Parathyroid adenoma (tissue), 2 donors: ENCODE results near the gene USP11.

Source experiments
- H2AFZ ChIP-seq: fragments of 300-600 bp; sonication (generic); one replicate; pipeline ENCODE4 v1.7.0; 2017; ENCODE audit warnings: antibody characterized with exemption, mild to moderate bottlenecking
- H3K27ac ChIP-seq: fragments of 300-600 bp; sonication (generic); one replicate; pipeline ENCODE4 v1.7.0; 2017
- H3K27me3 ChIP-seq: fragments of 300-600 bp; sonication (generic); one replicate; pipeline ENCODE4 v1.7.0; 2017; ENCODE audit warnings: low read length; ENCODE audit not compliant: control insufficient read depth, insufficient read depth
- H3K36me3 ChIP-seq: fragments of 300-600 bp; sonication (generic); one replicate; pipeline ENCODE4 v1.7.0; 2017; ENCODE audit warnings: low read length; ENCODE audit not compliant: control insufficient read depth, insufficient read depth
- H3K4me1 ChIP-seq: fragments of 300-600 bp; sonication (generic); one replicate; pipeline ENCODE4 v1.7.0; 2017; ENCODE audit warnings: control low read depth
- H3K4me2 ChIP-seq: fragments of 300-600 bp; sonication (generic); one replicate; pipeline ENCODE4 v1.7.0; 2017; ENCODE audit warnings: low read length
- H3K4me3 ChIP-seq: fragments of 300-600 bp; sonication (generic); one replicate; pipeline ENCODE4 v1.7.0; 2017; ENCODE audit warnings: low read depth, low read length
- H3K79me2 ChIP-seq: fragments of 300-600 bp; sonication (generic); one replicate; pipeline ENCODE4 v1.7.0; 2017; ENCODE audit warnings: control low read depth
- H3K9ac ChIP-seq: fragments of 300-600 bp; sonication (generic); one replicate; pipeline ENCODE4 v1.7.0; 2017; ENCODE audit warnings: mild to moderate bottlenecking
- H3K9me3 ChIP-seq: fragments of 300-600 bp; sonication (generic); one replicate; pipeline ENCODE4 v1.7.0; 2017; ENCODE audit warnings: low read length; ENCODE audit not compliant: control insufficient read depth
- TF ChIP-seq, protein P1 (sequence below): fragments of 300-600 bp; sonication (generic); IDR thresholded peaks from one replicate; pipeline ENCODE4 v1.7.0; 2017; ENCODE audit warnings: antibody characterized with exemption, mild to moderate bottlenecking
- donor health status: primary hyperparathyroidism.

The USP11 gene

GRCh38 chrX:47212381-47213293 lies 20.2 kb upstream of the USP11 start:
- H3K4me1 ChIP-seq: no peaks in the 10 kb centered on the region
- H3K36me3 ChIP-seq: no peaks in the 10 kb centered on the region
- H3K27ac ChIP-seq: no peak overlapping the region
- no peak overlapping the region for H2AFZ ChIP-seq
- no peak overlapping the region for H3K4me2 ChIP-seq
- no peaks in the 10 kb centered on the region for H3K27me3 ChIP-seq
- TF ChIP-seq, protein P1, sequence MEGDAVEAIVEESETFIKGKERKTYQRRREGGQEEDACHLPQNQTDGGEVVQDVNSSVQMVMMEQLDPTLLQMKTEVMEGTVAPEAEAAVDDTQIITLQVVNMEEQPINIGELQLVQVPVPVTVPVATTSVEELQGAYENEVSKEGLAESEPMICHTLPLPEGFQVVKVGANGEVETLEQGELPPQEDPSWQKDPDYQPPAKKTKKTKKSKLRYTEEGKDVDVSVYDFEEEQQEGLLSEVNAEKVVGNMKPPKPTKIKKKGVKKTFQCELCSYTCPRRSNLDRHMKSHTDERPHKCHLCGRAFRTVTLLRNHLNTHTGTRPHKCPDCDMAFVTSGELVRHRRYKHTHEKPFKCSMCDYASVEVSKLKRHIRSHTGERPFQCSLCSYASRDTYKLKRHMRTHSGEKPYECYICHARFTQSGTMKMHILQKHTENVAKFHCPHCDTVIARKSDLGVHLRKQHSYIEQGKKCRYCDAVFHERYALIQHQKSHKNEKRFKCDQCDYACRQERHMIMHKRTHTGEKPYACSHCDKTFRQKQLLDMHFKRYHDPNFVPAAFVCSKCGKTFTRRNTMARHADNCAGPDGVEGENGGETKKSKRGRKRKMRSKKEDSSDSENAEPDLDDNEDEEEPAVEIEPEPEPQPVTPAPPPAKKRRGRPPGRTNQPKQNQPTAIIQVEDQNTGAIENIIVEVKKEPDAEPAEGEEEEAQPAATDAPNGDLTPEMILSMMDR: no peak
- no peaks in the 10 kb centered on the region for H3K79me2 ChIP-seq
- no peak overlapping the region for H3K4me3 ChIP-seq
- no peak overlapping the region for H3K9ac ChIP-seq
- H3K9me3 ChIP-seq: no peaks in the 10 kb centered on the region

- no peaks in the 10 kb centered on the region for H3K36me3 ChIP-seq
- H3K4me1 ChIP-seq: no peaks in the 10 kb centered on the region
- H3K9ac ChIP-seq: no peak overlapping the region
- TF ChIP-seq, protein P1: no peak
- H3K79me2 ChIP-seq: peaks cover 5% of the 10 kb centered on the region
- H3K9me3 ChIP-seq: no peaks in the 10 kb centered on the region
- no peak overlapping the region for H3K27ac ChIP-seq
- no peak overlapping the region for H3K4me3 ChIP-seq
- H3K4me2 ChIP-seq: no peak overlapping the region
- no peak overlapping the region for H2AFZ ChIP-seq
- H3K27me3 ChIP-seq: no peaks in the 10 kb centered on the region
Measured at GRCh38 chrX:47214435-47215077, 18.3 kb upstream of the USP11 start.

DNA sequence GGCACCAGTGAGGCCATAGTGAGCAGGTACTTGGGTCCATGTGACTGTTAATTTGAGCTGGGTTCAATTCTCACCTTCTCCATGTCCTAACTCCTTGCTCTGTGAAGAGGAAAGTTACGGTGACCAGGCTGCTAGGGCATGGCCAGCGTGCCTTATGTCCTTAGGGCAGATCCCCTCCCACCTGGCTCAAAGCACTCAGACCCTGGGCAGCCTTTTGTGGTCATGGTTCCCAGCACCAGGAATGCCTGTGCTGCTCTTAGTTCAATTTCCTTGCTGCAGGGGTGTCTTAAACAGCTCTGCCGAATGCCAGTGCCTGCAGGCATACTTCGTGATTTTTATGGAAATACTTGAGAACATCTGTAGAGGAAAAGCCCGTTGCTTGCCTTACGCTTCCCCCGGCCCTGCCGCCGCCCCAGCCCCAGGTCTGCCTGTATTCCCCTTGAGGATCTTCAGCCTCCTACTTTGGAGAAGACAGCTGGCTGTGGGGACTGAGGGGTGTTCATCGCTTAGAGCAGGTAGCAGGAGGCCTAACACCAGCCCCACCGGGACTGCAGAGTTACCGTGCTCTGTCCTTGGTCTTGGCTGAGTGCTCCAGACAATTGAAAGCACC lies 17.4 kb upstream of the USP11 start:
- no peak overlapping the region for H3K9ac ChIP-seq
- H3K9me3 ChIP-seq: no peaks in the 10 kb centered on the region
- H3K4me2 ChIP-seq: no peak overlapping the region
- H3K36me3 ChIP-seq: no peaks in the 10 kb centered on the region
- H3K27me3 ChIP-seq: no peaks in the 10 kb centered on the region
- TF ChIP-seq, protein P1: no peak
- peaks cover 10% of the 10 kb centered on the region for H3K79me2 ChIP-seq
- no peak overlapping the region for H3K4me3 ChIP-seq
- H2AFZ ChIP-seq: no peak overlapping the region
- no peak overlapping the region for H3K27ac ChIP-seq
- H3K4me1 ChIP-seq: peaks cover 4% of the 10 kb centered on the region

DNA sequence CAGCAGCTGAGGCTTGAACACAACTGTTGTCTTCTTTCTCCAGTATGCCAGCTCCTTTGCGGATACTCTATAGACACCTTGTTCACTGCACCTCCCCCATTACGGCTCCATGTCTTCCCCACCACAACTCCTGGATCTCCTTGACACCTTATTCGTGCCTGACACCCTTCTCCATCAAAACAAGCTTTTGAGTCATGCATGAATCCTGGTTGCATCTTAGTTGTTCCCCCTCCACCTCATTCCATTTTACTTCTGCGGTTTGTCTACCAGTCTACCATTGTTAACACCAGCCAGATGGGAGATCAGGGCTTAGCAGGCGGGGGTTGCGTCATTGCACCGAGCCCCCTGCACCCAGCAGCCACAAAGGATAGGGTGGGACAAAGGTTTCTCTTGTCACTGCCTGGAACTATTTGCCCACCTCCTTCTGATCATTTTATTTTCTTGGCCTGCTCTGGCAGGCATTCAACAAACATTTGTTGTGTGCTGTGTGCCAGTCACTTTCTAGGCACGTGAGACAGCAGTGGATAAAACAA lies 16.4 kb upstream of the USP11 start:
- H3K4me2 ChIP-seq: no peak overlapping the region
- no peak overlapping the region for H2AFZ ChIP-seq
- H3K27me3 ChIP-seq: no peaks in the 10 kb centered on the region
- peaks cover 10% of the 10 kb centered on the region for H3K79me2 ChIP-seq
- H3K27ac ChIP-seq: peak overlapping the region; percentile 99
- no peak overlapping the region for H3K4me3 ChIP-seq
- TF ChIP-seq, protein P1: no peak
- H3K36me3 ChIP-seq: no peaks in the 10 kb centered on the region
- H3K9ac ChIP-seq: no peak overlapping the region
- peaks cover 9% of the 10 kb centered on the region for H3K4me1 ChIP-seq
- no peaks in the 10 kb centered on the region for H3K9me3 ChIP-seq
